GM19452 (cell line): ENCODE data around the gene CEP72.
"Not testable (repeated sequence)": the region's sequence is repeated elsewhere in the genome, so short reads cannot be mapped to it uniquely, and the experiment has no call there.

Source experiments
- ATAC-seq: cut with Tn5 transposase; IDR thresholded peaks from one replicate; pipeline ENCODE4 v1.9.1; 2021; ENCODE audit not compliant: unreplicated experiment

Gene CEP72

DNA sequence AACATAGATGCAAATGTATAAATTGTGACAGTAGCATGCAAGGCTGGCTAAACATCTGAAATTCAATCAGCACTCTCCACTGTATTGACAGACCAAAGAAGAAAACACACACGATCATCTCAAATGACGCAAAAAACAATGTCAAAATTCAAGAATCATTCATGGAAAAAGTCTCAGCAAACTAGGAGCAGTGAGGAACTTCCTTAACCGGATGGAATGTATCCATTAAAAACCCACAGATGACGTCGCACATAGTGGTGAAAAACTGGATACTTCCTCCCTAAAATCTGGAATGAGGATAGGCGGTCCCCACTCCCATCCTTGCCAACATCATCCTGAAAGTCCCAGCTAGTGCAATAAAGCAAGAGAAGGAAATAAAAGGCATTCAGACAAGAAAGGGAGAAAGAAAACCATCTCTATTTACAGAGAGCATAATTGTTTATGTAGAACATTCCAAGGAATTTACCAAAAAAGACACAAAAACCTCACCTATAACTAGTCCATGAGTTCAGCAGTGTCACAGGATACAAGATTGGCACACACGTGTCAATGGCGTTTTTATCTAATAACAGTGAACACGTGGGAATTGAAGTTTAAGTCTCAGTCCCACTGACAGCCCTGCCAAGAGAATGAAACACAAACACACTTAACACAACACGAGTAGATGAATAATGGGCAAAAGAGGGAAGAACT lies 14.1 kb upstream of the CEP72 start:
- ATAC-seq: no peak

- no peak for ATAC-seq
Observed at GRCh38 chr5:598564-598890, 13.6 kb upstream of the CEP72 start.

GRCh38 chr5:600886-601541 lies 11.1 kb upstream of the CEP72 start:
- ATAC-seq: no peak

DNA sequence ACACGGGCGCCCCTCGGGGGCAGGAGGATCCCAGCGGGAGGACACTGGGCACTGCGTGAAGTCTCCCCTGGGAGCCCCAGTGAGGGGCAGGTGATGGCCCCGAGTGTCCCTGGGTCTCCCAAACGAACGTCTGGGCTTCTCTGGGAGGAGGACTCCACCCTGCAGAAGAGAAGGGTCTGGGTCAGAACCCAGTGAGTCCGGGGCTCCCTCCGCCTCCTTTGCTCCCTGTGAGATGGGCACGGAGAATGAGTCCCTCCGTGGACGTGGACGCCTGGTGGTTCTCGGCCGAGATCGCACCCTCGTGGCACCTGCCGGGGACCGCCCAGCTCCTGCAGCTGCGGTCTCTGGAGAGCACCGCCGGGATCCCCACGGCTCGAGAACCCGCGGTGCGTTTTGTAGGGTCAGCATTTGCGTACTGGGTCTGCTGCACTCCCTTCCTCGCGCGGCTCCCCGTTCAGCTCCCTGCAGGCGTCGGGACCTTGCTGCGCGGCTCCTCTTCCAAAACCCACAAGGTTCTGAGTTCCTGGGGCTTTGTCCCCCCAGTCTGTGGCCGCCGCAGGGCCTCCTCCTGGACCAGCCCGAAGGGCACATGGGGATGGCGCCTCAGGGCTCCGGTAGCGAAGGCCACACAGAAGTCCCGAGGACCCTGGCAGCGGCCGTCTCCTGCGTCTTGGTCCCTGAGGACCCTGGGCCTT lies 10.2 kb upstream of the CEP72 start:
- no peak for ATAC-seq

GRCh38 chr5:602466-603035 lies 9.6 kb upstream of the CEP72 start:
- no peak for ATAC-seq

DNA sequence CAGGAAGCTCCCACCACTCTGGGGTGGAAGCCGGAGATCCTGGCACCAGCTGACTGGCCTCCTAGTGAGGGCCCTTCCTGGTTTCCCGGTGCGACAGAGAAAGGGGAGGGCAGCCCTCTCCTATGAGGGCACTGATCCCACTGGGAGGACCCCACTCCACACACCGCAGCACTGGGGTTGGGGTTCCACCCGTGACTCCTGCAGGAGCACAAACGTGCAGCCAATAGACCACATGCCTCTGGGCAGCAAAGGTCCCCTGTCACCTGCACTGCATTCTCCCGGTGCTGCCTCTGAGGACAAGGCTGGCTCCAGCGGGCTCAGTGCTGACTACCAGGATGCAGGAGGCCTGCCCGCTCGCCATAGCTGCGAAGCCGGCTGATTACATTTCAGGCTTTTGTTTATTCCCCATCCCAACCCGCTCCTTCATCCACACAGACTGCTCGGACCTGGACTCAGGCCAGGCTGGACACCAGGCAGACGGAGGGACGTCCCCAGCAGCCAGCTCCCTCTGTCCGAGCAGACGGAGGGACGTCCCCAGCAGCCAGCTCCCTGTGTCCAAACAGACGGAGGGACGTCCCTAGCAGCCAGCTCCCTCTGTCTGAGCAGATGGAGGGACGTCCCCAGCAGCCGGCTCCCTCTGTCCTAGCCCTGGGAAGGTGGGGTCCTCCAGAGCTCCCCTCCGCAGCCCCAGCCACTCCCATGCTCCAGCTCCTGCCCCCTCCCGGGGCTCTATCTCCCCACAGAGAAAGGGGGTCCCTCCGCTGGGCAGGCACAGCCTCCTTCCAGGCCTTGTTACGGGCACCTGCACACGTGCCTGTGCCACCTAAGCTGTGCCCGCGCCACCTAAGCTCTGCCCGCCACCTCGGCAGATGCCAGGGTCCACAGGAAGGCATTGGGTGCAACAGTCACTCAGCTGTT lies 8.8 kb upstream of the CEP72 start:
- ATAC-seq: no peak

DNA sequence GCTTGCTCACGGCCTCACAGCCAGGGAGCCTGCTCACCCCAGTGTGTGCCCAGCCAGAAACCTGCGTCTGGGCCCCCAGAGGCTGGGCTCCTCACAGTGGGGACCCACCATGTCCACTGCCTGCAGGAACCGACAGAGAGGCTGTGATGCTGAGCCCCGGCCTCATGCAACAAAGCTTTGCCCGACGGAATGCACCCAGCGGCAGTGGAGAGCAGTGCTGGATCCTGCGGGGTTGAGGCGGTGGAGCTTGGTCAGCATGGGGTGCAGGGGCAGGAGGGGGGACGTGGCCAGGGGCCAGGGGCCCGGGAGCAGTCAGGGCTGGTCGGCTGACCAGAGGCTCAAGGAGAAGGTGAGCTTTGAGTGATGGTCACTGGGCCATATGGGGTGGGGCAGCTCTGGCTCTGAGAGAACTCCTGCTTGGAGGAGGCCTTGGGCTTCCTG lies 7.7 kb upstream of the CEP72 start:
- no peak for ATAC-seq

GRCh38 chr5:605090-605489 lies 7.0 kb upstream of the CEP72 start:
- not testable (repeated sequence) for ATAC-seq

GRCh38 chr5:606061-606460 lies 6.1 kb upstream of the CEP72 start:
- no peak for ATAC-seq

DNA sequence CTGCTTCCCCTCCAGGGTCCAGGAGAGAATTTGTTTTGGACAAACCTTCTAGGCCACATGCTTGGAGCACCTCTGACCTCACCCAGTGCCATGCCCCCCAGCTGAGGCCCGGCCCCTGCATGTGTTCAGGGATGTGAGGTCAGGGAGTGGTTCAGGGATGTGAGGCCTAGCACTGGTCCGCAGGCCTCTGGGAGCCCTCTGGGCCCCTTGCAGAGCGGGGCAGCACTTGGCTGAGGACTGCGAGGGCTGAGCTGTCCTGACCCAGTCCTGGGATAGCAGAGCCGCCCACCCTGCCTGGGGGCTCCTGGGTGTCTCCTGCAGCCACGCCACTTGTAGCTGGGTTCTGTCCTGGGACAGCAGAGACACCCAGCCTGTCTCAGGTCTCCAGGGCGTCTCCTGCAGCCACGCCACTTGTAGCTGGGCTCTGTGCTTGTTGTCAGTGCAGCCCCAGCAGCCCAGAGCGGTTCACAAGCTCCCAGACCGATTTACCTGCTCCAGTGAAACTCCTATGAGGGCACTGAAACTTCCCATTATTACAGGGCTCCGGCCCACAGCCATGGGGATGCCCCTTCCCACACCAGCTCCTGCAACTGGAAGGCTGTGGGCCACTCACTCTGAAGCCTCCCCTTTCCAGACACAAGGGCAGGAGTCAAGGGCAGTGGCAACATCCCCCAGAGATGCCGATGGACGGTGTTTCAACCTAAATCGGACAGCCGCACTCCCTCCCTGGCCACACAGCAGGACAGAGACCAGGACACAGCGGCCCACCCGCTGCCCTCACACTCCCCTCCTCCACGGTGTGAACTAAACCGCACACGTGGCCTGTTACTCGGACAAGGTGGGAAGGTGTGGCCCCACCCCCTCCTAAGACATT lies 5.4 kb upstream of the CEP72 start:
- no peak for ATAC-seq

DNA sequence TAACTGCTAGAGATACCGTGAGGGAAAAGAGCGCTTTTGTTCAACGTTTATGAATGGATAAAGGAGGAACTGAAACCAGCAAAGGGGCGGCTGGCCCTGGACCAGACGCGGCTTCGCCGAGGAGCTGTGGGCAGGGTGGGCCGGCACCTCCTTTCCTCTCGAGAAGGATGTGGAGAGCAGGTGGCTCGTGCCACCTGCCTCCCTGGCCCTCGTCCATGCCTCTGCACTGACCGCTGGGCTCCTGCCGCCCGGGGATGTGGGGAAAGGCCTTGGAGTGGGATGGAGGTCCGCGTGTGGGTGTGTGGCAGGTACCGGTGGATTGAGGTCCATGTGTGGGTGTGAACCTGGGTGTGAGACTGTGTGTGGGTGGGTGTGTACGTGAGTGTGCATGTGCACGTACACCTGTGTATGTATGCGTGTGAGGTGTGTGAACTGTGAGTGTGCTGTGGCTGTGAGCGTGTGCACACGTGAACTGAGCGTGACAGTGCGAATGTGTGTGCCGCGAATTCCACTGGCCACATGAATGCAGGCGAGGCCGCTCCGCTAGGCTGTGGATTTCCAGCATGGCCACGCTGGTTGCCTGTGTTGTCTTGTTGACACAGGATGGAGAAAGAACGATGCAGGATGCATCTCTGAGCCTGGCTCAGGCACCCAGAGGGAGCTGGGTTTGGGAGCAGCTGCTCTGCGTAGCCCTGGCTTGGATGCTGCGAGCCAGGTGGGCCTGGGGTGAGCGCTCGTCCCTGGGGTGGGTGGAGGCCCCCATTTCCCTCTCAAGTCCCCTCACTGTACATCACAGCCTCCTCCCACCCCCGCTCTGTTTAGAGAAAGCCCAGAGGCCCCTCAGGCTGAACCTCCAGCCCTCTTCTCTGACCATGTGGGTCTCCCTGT lies 4.4 kb upstream of the CEP72 start:
- ATAC-seq: peak; percentile 50

DNA sequence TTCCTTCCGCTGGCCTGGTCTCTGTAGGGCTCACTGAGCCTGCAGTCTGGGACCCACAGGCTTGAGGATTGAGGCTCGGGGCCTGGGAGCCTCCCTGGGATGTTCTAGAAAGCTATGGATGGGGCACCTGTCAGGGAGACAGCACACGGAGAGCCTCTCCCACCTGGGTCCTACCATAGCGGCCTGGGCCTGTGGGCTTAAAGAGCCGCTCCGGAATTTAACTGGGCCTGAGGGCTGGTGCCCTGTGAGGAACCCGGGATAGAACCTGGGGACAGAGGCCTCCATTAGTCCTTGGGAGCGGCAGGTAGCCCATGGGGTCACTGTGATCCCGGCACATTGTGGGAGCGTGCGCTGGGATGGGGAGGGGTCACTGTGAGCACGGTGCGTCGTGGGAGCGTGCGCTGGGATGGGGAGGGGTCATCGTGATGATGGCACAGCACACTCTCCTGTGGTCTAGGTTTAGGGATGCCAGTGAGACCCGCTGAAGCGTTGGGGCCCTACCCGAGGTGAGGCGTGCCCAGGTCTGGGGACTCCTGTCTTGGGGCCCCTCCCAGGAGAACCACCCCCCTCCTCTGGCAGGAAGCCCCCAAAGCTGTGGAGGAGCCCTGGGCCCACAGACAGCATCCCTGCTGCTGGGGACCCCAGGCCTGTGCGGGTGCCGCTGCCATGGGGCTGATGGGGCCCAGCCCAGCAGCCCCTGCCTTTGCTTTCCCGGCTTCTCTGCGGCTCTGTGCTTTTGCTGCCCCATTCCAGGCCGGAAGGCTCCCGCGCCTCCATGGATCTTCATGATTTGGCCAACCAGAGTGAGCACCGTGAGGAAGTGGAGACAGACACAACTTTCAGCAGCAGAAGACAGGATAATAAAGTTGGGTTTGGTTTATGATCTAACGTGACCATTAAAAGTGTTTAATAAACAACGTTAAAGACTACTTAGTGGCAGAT lies 3.4 kb upstream of the CEP72 start:
- ATAC-seq: no peak

DNA sequence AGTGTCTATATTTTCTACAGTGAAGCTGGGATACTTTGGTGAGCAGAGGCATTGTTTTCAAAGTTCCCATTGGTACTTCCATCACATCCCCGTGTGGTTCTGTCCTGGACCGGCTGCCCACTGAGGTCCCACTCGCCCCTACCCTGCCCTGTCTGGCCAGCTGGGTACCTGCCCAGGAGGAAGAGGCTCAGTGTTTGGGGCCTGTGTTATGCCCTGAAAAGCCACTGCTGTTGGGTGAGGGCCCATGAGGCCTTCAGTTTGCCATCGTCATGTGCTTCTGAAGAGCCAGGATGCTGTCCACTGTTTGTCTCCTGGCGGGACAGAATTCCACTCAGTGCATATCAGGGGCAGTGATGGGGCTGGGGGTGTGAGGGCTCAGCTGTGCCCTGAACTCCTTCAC lies 2.6 kb upstream of the CEP72 start:
- ATAC-seq: no peak

DNA sequence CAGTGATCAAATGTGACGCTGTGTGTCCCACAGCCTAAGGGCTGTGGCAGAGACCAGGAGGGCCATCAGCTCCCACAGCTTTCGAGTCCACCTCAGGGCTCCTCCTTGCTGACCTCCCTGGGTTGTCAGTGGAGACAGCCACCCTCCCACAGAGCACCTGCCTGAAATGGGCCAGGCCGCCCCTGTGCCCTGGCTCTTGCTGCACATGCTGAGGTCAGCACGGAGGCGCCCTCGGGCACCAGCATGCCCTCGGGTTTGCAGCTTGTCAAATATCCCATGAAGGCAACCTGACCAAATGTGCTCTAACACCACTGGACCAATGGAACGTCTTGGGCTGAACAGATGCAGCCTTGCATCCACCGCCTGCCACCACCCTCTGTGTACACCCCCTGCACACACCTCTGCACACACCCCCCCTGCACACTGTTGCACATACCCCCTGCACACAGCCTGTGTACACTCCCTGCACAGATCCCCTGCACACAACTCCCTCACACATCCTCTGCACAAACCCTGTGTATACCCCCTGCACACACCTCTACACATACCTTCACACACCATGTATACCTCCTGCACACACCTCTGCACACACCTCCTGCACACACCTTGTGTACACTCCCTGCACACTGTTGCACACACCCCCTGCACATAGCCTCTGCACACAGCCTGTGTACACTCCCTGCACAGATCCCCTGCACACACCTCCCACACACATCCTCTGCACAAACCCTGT lies 2.0 kb upstream of the CEP72 start:
- ATAC-seq: no peak

GRCh38 chr5:610744-611730 lies 1.1 kb upstream of the CEP72 start:
- ATAC-seq: no peak
